LHCN-M2 (cell line): ENCODE data around the gene ACAP3. TPM values are rescaled to one million over a fixed set of nuclear protein-coding genes. Genes with fewer than 3 reads are reported as not detected.

ENCODE experiments used
- DNase-seq: peaks from one replicate; pipeline ENCODE4 v3.0.0-alpha.2; 2012; ENCODE audit warnings: low read depth
- total RNA-seq: library from RNA; depleted of rRNA; stranded (reverse); fragments of >200 nt; gene quantifications from 2 replicates; pipeline ENCODE4 v1.2.3, GENCODE V29; 2014

ACAP3 gene
- total RNA-seq, 1 experiment from 2014 or later: 71.0 TPM

DNA sequence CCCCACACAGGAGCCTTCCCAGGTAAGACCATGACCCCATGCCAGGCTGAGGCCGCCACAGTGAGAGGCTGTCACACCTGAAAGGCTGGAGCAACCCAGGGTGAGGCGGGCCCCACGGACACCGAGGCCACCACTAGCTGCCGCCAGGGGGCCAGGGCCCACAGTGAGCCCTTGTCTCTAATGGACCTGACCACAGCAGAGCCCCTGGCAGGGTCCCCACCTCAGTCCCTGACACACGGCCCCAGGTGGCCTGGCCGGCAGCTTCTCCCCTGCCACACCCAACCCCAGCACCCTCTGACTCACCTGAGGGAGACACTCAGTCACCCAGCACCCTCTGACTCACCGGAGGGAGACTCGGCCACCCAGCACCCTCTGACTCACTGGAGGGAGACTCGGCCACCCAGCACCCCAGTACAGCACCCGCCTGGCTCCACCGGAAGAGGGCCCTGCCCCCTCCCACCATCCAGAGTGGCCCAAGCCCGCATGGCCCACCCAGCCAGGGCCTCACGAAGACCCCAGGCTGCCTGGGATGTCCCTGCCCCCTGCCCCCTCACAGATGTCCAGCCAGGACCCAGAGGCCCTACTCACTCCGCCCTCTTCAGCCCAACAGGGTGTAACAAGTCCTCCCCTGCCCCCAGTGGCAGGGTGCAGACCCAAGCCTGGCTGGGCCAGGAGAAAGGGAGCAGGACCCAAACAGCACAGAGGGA is 37.1 kb upstream of the ACAP3 start:
- peak; percentile 80 for DNase-seq

DNA sequence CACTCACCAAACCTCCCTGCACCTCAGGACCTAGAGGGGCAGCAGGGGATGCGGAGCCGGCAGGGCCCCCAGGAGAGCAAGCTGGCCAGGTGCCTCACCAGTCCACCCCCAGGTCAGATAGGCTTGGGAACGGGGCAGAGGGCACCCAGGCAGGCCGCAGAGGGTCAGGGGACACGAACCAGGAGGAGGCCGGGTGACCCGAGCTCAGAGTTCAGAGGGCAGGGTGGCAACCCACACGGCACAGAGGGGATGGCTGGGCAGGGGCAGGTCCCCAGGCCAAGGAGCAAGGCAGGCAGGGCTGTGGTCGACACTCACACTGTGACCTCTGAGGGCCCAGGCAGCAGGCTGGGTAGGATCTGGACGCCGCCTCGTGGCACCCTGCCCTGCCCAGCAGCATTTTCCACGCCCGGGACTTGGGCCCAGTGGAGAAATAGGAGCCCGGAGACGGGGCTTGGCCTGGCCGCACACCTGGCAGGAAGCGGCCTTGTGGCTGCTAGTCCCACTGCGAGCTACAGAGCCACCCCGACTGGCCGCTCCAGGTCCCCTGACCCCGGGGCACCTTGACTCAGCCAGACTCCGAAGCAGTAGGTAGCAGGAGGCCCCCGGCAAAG is 36.2 kb upstream of the ACAP3 start:
- no peak for DNase-seq

DNA sequence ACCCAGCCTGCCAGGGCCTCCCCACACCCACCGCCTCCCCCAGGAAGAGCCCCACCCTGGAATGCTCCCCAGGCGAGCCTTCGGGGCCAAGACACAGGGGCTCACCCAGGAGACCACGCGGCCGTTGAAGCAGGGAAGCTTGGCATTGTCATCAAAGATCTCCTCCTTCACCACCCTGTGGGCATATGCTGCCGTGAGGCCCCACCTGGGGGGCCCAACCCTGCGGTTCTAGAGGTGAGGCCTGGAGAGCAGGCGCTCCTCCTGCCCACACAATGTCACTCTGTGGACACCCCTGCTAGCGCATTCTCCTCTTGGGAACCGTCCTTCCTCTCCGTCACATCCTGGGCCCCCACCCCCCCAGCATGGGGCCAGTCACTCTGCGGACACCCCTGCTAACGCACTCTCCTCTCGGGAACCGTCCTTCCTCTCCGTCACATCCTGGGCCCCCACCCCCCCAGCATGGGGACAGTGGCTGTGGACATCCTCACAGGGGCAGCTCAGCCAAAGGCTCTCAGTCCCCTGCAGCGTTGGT is 34.9 kb upstream of the ACAP3 start:
- no peak for DNase-seq

DNA sequence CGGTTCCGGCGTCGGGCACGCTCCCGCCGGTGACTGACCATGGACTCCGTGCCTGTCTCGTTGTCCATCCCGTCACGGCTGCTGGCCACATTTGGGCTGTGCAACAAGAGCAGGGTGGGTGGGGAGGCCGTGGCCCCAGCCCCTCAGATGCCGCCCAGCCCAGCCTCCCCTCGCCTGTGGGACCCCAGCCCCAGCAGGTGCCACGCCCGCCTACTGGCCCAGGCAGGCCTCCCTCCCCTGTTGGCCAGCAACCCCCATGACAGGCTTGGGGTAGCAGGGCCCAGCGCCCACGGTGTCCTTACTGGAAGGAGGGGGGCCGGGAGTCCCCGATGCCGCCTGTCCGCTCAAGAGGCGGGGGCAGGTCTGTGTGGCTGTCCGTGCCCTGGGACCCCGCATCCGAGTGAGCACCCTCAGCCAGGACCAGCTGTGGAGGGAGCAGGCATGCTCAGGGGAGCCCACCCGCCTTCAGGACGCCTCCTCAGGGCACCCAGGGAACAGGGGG is 34.4 kb upstream of the ACAP3 start:
- DNase-seq: no peak

DNA sequence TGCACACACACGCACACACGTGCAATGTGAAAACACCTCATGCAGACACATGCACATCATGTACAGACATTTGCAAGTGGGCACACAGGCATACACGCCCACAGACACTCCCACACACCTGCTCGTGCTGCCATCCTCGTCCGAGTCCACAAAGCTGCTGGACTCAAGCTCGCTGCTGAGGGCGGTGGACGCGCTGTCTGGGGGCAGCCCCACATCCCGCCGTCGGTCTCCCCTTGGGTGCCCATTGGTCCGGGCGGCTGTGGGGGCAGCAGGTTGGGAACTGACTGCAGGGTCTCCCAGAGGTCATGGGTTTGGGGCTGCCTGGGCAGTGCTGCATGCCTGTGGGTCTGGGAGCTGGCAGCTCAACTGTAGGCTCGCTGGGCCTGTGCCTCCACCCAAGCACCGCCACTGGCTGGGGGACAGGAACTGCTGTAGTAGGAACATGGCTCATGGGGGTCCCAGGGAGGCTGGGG is 33.9 kb upstream of the ACAP3 start:
- DNase-seq: no peak

DNA sequence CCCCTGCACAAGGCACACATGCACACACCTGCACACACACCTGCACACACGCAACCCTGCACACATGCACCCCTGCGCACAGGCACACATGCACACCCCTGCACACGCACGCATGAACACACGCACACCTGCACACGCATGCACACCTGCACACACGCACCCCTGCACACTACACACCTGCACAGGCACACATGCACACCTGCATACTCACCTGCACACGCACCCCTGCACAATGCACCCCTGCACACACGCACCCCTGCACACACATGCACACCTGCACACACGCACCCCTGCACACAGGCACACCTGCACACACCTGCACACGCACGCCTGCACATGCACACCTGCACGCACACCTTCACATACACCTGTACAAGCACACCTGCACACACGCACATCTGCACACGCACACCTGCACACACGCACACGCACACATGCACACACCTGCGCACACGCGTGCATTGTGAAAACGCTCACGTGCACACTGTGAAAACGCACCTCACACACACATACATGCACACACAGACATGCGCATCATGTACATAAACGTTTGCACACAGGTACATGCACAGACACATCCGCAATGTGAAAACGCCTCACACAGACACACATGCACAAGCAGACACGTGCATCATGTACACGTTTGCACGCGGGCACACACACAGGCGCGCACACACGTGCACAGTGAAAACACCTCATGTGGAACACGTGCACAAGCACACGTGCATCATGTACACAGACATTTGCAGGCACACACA is 33.2 kb upstream of the ACAP3 start:
- no peak for DNase-seq

DNA sequence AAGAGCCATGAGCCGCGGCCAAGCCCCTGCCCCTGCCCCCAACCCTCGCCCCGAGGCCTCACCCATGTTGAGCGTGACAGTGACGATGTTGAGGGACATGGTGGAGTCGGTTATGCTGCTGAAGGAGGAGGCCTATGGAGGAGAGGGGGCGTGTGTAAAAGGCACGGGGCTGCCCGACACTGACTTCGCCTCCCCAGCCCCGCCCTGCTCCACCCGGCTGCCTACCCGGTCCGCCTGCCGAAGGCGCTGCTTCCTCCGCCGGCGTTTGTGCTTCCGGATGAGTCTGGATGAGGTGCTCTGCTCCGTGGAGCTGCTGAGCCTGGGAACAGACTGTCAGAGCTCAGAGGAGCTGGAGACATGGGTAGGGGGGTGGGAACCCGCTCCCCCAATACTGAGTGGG is 32.5 kb upstream of the ACAP3 start:
- no peak for DNase-seq

DNA sequence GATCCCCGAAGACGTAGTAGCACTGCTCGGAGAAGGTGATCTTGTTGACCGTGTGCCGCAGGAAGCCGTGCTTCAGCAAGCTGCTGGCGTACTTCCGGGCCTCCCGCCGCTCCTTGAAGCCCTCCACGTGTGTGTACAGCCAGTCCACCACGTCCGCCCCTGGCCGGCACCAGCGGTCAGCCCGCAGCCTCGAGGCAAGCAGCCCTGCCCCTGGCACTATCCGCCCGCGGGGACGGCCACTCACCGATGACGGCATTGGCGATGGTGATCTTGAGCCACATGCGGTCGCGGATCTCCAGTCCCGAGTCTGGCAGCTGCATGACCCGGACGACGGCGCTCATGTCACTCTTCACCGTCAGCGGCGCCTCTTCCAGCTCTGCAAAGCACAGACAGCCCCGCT is 30.5 kb upstream of the ACAP3 start:
- DNase-seq: no peak

DNA sequence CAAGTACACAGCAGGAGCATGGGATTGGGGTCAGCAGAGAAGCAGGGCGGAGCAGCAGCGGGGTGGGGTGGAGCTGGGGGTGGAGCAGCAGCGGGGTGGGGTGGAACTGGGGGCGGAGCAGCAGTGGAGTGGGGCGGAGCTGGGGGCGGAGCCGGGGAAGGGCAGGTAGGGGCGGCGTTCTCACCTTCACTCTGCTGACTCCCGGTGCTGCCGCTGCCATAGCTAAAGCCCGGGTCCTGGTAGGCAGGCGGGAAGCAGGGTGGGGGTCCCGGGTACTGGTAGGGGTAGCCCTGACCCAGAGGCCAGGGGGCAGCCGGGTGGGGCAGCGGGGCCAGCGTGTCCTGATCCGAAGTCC is 30.0 kb upstream of the ACAP3 start:
- DNase-seq: no peak

DNA sequence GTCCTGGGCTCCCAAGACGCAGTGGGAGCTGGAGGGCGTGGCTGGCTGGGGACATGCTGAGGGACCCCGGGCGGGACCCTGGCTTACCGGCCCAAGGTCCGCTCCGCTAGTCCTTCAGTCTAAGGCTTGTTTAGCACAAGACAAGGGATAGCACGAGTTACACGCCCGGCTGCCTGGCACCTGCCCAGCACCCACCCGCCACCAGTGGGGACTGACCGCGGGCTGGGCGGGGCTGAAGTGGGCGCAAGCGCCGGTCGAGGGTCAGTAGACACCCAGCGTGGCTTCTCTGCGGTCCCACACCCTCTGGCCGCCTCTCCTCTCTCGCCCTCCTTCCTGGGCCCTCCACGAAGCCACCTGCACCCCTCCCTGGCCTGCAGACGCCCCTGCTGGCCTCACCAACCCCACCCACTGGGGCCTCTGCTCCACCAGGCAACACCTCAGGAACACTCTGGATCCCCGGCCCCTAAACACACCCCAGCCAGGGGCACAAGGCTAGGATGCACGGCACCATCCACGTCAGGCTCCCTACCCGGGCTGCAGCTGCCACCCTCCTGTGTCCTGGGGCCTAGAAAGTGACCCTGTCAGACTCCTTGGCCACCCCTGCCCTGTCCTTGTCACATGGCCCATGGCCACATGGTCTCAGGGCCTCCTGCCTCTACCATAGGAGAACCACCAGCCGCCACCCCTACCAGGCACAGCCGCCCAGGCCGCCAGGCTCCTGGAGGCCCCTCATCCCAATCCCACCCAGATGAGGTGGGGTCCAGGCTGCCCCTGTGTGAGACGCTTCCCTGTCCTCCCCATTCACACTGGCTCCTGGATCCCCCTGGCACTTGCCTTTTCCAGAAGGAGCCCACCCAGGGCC is 29.4 kb upstream of the ACAP3 start:
- DNase-seq: no peak

DNA sequence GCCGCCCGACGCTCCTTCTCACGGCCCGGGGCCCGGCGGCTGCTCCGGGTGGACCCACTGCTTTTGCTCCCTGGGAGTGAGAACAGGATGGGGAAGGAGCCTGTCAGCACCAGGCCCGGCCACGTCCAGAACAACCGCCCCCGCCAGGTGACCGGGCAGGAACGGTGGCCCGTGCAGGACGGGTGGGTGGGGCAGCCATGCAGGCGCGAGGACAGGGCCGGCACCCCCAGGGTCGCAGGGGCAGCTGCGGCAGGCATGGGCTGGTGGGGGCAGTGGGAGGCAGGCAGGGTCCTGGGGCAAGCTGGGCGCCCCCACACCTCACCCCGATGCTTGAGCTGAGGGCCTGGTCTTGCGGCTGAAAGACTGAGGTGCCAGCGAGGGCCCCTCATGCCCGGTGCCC is 28.7 kb upstream of the ACAP3 start:
- DNase-seq: no peak

DNA sequence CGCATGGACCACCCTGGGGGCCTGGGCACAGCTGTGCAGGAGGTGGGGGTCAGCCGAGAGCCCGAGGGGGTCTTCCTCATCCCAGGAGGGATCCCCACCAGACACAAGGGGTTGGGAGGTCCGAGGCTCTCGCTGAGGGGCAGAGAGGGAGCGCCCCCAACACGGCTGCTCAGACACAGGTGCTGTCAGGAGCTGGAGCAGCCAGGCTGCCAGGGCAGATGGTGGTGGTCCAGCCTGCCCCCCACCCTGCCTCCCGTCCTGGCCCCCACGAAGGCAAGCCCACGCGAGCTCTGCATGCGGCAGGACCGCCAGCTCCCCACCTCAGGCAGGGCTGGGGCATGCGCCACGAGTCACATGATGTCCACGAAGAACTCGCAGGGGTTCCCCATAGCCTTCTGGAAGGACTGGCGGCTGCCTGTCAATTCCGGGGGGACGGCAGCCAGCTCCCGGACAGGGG is 28.1 kb upstream of the ACAP3 start:
- DNase-seq: no peak

DNA sequence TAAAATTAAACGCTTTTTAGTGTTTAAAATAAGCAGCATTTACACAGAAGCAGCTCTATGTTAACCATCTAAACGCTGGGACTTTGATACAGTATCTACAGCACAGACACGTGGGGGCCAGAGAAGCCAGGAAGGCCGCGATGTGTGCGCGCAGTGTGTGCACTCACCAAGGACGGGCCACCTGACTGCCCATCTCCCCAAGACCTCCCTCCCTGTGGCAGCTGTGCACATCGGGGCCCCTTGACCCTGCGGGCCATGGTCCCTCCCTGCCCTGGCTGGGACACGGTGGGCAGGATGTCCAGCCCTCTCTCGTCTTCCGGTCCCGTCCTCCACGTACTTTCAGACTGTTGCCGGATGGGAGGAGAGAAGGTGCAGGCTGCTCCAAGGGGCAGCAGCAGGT is 27.6 kb upstream of the ACAP3 start:
- DNase-seq: no peak

DNA sequence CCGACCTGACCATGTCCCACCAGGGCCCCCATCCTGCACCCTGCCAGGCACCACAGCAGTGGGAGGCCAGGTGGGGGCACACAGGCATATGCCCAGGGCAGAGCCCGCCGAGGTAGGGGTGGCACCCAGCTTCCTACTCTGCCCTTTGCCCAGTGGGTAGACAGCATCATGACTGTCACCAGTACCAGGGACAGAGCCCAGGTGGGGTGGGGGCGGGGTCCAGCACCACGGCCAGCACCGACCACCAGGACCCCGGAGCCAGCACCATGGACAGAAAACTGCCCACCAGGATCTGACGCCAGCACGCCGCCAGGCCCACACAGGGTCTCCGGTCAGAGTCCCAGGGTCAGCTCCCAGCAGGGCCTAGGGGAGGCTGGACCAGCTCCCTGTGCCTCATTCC is 27.1 kb upstream of the ACAP3 start:
- DNase-seq: no peak

DNA sequence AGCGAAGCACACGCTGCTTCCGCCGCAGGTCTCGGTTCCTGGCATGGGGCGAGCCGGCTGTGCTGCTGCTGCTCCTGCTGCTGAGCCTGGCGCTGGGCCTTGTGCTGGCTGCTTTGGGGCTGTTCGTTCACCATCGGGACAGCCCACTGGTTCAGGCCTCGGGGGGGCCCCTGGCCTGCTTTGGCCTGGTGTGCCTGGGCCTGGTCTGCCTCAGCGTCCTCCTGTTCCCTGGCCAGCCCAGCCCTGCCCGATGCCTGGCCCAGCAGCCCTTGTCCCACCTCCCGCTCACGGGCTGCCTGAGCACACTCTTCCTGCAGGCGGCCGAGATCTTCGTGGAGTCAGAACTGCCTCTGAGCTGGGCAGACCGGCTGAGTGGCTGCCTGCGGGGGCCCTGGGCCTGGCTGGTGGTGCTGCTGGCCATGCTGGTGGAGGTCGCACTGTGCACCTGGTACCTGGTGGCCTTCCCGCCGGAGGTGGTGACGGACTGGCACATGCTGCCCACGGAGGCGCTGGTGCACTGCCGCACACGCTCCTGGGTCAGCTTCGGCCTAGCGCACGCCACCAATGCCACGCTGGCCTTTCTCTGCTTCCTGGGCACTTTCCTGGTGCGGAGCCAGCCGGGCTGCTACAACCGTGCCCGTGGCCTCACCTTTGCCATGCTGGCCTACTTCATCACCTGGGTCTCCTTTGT is 26.0 kb upstream of the ACAP3 start:
- DNase-seq: no peak

DNA sequence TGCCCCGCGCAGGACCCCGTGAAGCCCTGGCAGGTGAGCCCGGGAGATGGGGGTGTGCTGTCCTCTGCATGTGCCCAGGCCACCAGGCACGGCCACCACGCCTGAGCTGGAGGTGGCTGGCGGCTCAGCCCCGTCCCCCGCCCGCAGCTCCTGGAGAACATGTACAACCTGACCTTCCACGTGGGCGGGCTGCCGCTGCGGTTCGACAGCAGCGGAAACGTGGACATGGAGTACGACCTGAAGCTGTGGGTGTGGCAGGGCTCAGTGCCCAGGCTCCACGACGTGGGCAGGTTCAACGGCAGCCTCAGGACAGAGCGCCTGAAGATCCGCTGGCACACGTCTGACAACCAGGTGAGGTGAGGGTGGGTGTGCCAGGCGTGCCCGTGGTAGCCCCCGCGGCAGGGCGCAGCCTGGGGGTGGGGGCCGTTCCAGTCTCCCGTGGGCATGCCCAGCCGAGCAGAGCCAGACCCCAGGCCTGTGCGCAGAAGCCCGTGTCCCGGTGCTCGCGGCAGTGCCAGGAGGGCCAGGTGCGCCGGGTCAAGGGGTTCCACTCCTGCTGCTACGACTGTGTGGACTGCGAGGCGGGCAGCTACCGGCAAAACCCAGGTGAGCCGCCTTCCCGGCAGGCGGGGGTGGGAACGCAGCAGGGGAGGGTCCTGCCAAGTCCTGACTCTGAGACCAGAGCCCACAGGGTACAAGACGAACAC is 25.2 kb upstream of the ACAP3 start:
- DNase-seq: no peak

DNA sequence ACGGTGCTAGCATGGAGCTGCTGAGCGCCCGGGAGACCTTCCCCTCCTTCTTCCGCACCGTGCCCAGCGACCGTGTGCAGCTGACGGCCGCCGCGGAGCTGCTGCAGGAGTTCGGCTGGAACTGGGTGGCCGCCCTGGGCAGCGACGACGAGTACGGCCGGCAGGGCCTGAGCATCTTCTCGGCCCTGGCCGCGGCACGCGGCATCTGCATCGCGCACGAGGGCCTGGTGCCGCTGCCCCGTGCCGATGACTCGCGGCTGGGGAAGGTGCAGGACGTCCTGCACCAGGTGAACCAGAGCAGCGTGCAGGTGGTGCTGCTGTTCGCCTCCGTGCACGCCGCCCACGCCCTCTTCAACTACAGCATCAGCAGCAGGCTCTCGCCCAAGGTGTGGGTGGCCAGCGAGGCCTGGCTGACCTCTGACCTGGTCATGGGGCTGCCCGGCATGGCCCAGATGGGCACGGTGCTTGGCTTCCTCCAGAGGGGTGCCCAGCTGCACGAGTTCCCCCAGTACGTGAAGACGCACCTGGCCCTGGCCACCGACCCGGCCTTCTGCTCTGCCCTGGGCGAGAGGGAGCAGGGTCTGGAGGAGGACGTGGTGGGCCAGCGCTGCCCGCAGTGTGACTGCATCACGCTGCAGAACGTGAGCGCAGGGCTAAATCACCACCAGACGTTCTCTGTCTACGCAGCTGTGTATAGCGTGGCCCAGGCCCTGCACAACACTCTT is 24.5 kb upstream of the ACAP3 start:
- no peak for DNase-seq

DNA sequence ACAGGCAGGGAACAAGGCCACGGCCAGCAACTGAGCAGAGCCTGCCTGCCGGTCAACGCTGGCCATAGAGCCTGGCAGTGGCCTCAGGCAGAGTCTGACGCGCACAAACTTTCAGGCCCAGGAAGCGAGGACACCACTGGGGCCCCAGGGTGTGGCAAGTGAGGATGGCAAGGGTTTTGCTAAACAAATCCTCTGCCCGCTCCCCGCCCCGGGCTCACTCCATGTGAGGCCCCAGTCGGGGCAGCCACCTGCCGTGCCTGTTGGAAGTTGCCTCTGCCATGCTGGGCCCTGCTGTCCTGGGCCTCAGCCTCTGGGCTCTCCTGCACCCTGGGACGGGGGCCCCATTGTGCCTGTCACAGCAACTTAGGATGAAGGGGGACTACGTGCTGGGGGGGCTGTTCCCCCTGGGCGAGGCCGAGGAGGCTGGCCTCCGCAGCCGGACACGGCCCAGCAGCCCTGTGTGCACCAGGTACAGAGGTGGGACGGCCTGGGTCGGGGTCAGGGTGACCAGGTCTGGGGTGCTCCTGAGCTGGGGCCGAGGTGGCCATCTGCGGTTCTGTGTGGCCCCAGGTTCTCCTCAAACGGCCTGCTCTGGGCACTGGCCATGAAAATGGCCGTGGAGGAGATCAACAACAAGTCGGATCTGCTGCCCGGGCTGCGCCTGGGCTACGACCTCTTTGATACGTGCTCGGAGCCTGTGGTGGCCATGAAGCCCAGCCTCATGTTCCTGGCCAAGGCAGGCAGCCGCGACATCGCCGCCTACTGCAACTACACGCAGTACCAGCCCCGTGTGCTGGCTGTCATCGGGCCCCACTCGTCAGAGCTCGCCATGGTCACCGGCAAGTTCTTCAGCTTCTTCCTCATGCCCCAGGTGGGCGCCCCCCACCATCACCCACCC is 23.6 kb upstream of the ACAP3 start, which contains the start of gene TAS1R3:
Gene TAS1R3 (plus strand): TSS at position 213 of the 898 bp plus-strand sequence. CDS start 66 bp downstream, at position 279.
- no peak for DNase-seq
